HG03103 (cell line): ENCODE results near the gene IPO5.

Experiments used
- ATAC-seq: cut with Tn5 transposase; IDR thresholded peaks from one replicate; pipeline ENCODE4 v1.9.1; 2021; ENCODE audit warnings: low read depth; ENCODE audit not compliant: unreplicated experiment

Gene IPO5

GRCh38 chr13:97953376-97953970 is at the start of gene IPO5:
IPO5 (plus strand) TSS chr13:97953675; CDS start chr13:97976697, 23,022 bp downstream.
- no peak for ATAC-seq

GRCh38 chr13:97904059-97904458 is 49.4 kb upstream of the IPO5 start:
- ATAC-seq = no peak

GRCh38 chr13:97905517-97905916 is 48.0 kb upstream of the IPO5 start:
- ATAC-seq = no peak

GRCh38 chr13:97911311-97912138 is 42.0 kb upstream of the IPO5 start:
- peak; percentile 75 for ATAC-seq

- ATAC-seq = no peak
These were observed 41.3 kb upstream of the IPO5 start for GRCh38 chr13:97912139-97912535.

DNA sequence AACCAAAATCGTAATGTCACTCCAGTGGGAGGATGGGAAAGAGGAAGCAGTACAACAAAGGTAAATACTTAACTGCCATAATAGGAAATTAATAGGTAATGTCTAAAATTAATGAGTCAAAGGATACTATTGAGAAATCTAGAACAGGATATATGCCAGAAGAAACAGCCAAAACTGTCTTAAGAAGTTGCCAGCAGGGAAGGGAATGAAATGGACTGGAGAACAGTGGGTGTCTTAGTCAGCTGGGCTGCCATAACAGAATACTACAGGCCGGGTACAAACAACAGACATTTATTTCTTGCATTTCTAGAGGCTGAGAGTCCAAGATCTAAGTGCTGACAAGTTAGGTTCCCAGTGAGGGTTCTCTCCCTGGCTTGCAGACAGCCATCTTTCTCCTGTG is 40.3 kb upstream of the IPO5 start:
- no peak for ATAC-seq

DNA sequence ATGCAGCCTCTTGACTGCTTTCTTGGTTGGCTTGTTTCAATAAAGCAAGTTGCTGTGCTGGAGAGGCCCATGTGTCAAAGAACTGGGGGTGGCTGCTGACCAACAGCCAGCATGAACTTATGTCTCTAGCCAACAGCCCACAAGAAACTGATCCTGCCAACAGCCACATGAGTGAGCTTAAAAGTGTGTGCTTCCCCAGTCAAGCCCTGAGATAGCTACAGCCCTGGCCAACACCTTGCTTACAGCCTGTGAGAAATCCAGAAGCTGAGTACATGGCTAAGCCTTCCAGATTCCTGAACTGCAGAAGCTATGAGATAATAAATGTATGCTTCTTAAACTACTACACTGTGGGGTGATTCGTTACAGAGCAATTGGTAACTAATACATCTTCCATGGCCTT is 38.9 kb upstream of the IPO5 start:
- no peak for ATAC-seq

DNA sequence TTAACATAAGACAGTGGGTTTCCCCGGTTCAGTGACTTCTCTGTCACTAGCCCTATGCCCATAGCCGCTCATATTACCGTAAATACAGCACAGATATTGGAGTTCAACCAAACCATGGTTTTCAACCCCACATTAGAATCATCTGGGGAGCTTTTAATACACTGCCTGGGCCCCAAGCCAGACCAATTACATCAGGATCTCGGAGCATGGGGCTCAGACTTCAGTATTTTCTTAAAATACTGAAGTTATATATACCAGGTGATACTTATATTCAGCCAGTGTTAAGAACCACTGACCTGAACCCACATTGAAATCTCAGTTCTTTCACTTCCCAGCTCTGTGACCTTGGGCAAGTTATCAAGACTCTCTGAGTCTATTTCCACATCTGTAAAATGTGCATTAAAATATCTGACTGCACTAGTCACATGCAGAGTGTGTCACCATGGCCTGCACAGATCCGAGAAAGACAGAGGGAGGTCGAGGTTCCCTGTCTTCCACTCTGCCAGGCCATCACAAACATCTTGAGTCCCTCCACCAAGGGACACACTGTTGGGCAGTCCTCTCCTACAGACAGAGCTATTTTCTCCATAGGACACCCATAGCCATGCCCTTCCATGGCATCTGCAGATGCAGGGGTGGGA is 32.2 kb upstream of the IPO5 start:
- no peak for ATAC-seq

DNA sequence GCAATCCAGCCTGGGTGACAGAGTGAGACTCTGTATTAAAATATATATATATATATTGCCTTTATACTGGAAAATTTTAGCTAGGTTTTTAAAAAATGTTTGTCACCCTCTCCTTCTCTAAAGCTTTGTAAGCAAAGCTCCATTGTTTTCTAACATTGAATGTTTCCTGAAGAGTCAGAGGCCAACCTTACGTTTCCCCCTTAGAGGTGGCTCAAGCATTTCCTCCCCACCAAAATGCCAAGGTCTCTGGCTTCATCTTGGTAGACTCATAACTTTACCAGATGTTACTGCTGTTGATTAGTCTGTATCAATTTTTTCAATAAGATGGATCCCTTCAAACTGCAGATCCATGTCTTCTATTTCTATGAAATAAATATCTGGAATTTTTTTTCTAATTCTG is 25.2 kb upstream of the IPO5 start:
- no peak for ATAC-seq

DNA sequence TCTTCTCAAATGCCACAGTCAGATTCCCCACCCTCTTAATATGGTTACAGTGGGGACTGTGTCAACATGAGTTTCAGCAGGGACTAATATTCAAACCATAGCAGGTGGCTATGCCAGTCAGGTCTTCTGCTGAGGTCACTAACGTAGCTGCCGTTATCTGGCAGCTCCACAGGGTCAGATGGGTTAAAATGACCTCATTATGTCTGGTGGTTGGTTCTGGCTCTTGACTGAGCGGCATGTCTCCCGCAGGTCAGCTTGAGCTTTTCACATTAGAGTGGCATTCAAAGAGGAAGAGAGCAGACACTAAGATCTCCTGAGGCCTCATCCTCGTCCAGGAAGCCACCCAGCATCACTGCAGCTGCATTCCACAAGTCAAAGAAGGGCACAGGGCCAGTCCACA is 21.4 kb upstream of the IPO5 start:
- no peak for ATAC-seq

- no peak for ATAC-seq
These were observed 20.8 kb upstream of the IPO5 start for GRCh38 chr13:97932647-97933046.

GRCh38 chr13:97933776-97934175 is 19.7 kb upstream of the IPO5 start:
- no peak for ATAC-seq

GRCh38 chr13:97934590-97934989 is 18.9 kb upstream of the IPO5 start:
- no peak for ATAC-seq

- no peak for ATAC-seq
These were observed 18.4 kb upstream of the IPO5 start for GRCh38 chr13:97935071-97935470.

- ATAC-seq = no peak
These were observed 17.4 kb upstream of the IPO5 start for GRCh38 chr13:97936036-97936435.

- no peak for ATAC-seq
These were observed 14.6 kb upstream of the IPO5 start for GRCh38 chr13:97938706-97939475.

GRCh38 chr13:97944396-97945029 is 9.0 kb upstream of the IPO5 start:
- no peak for ATAC-seq

- ATAC-seq = no peak
These were observed 8.1 kb upstream of the IPO5 start for GRCh38 chr13:97945342-97945741.

DNA sequence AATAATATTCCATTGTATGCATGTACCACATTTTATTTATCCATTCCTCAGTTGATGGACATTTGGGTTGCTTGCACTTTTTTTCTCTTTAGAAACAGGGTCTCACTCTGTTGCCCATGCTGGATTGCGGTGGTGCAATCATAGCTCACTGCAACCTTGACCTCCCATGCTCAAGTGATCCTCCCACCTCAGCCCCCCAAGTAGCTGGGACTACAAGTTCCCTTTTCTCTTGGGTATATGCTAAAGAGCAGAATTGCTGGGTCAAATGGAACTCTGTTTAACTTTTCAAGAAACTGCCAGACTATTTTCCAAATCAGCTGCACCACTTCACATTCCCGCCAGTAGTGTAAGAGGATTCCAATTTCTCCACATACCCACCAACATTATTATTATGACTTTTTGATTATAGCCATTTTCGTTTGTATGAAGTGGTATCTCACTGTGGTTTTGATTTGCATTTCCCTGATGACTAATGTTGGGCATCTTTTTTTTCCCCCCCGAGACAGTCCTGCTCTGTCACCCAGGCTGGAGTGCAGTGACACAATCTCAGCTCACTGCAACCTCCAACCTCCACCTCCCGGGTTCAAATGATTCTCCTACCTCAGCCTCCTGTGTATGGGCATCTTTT is 7.6 kb upstream of the IPO5 start:
- no peak for ATAC-seq

GRCh38 chr13:97946951-97947588 is 6.4 kb upstream of the IPO5 start:
- no peak for ATAC-seq
